ENCODE measurements around the gene DDC. TPM values are rescaled to one million over a fixed set of nuclear protein-coding genes. Genes with fewer than 3 reads are reported as not detected.

The DDC gene
- total and polyA plus RNA-seq, 7 donors: 0.36 to 77.2 (median 49.9) TPM; not detected in 3

GRCh38 chr7:50413561-50413960 lies 151.6 kb downstream of the DDC start:
- no peak overlapping the region for H3K4me3 ChIP-seq
- TF ChIP-seq POLR2A (IDR thresholded peaks at IDR 0.05) (no peak), EP300 (IDR thresholded peaks at IDR 0.05) (no peak), POLR2AphosphoS5 (IDR thresholded peaks at IDR 0.05) (no peak), CTCF (IDR thresholded peaks at IDR 0.05) (no peak)
- no peaks in the 10 kb centered on the region for H3K9me3 ChIP-seq
- no peaks in the 10 kb centered on the region for H3K27me3 ChIP-seq
- H3K4me1 ChIP-seq: no peaks in the 10 kb centered on the region
- no peak for DNase-seq
- 93% methylated on average over 7 of the region's 7 CpGs for WGBS, 2 donors
- intact Hi-C loops (cut with DNase I): no loop called here
- no peak overlapping the region for H3K27ac ChIP-seq
- no peaks in the 10 kb centered on the region for H3K36me3 ChIP-seq

DNA sequence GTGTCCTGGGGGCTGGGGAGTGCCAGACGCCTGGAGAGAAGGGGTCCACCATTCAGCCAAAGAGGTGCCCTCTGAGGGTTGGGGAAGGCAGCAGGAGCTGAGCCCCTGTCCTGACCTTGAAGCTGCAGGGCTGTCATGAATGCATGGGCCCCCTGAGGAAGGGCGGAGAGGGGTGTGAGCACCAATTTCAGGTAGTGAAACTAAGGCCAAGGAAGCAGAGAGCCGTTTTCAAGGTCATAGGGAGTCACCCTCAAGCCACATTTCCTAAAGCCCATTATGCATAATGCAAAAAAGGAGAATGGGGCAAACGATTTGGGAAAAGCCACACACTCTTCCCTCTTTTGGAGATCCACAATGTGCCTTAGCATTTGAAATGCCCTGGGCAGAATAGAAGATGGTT lies 152.2 kb downstream of the DDC start:
- 60 to 61% methylated on average over 4 of the region's 4 CpGs for WGBS, 2 donors
- Histone ChIP-seq H3K27ac (no peak overlapping the region), H3K9me3 (no peaks in the 10 kb centered on the region), H3K36me3 (no peaks in the 10 kb centered on the region), H3K4me3 (no peak overlapping the region), H3K4me1 (no peaks in the 10 kb centered on the region), H3K27me3 (no peaks in the 10 kb centered on the region)
- no peak for TF ChIP-seq EP300 (IDR thresholded peaks at IDR 0.05)
- TF ChIP-seq POLR2AphosphoS5 (IDR thresholded peaks at IDR 0.05): no peak
- TF ChIP-seq POLR2A (IDR thresholded peaks at IDR 0.05): no peak
- no peak for TF ChIP-seq CTCF (IDR thresholded peaks at IDR 0.05)
- intact Hi-C loops (cut with DNase I): no loop called here
- DNase-seq: no peak

- H3K4me3 ChIP-seq: no peak overlapping the region
- H3K9me3 ChIP-seq: no peaks in the 10 kb centered on the region
- no peaks in the 10 kb centered on the region for H3K4me1 ChIP-seq
- no peak for TF ChIP-seq EP300 (IDR thresholded peaks at IDR 0.05)
- TF ChIP-seq CTCF (IDR thresholded peaks at IDR 0.05): no peak
- no peak for TF ChIP-seq POLR2A (IDR thresholded peaks at IDR 0.05)
- TF ChIP-seq POLR2AphosphoS5 (IDR thresholded peaks at IDR 0.05): no peak
- intact Hi-C loops (cut with DNase I): no loop called here
- no peaks in the 10 kb centered on the region for H3K36me3 ChIP-seq
- WGBS, 2 donors: 58 to 80% methylated on average over 6 of the region's 6 CpGs
- no peak overlapping the region for H3K27ac ChIP-seq
- no peaks in the 10 kb centered on the region for H3K27me3 ChIP-seq
- no peak for DNase-seq
Observed at GRCh38 chr7:50411332-50411731, 153.9 kb downstream of the DDC start.

GRCh38 chr7:50409856-50410745 lies 155.1 kb downstream of the DDC start:
- Histone ChIP-seq H3K4me3 (no peak overlapping the region), H3K27ac (no peak overlapping the region), H3K9me3 (no peaks in the 10 kb centered on the region), H3K27me3 (no peaks in the 10 kb centered on the region), H3K4me1 (no peaks in the 10 kb centered on the region), H3K36me3 (no peaks in the 10 kb centered on the region)
- TF ChIP-seq EP300 (IDR thresholded peaks at IDR 0.05) (no peak), CTCF (IDR thresholded peaks at IDR 0.05) (no peak), POLR2A (IDR thresholded peaks at IDR 0.05) (no peak), POLR2AphosphoS5 (IDR thresholded peaks at IDR 0.05) (no peak)
- intact Hi-C loops (cut with DNase I): no loop called here
- 61 to 82% methylated on average over 17 of the region's 17 CpGs for WGBS, 2 donors
- DNase-seq: no peak

Small RNA genes within 50 kb of the gene (small RNA-seq; reads per million reads assigned to genes)
- gene RNU6-1091P: 0 reads per million in 3 donors

Other genes with a start within 250 kb of the DDC start
- 1 to 10 TPM; 6.9 to 8.6 (median 7.2) TPM for gene FIGNL1, start 115.1 kb downstream of the DDC start, total RNA-seq
- gene FIGNL1, start 115.1 kb downstream of the DDC start, polyA plus RNA-seq: 1 to 10 TPM in 2 of 3 donors, under 1 TPM in 1; 0.60 to 6.4 (median 6.0) TPM
- 10 to 100 TPM; 49.2 to 83.6 (median 60.8) TPM for gene GRB10, start 217.5 kb upstream of the DDC start, total RNA-seq
- gene GRB10, start 217.5 kb upstream of the DDC start, polyA plus RNA-seq: 10 to 100 TPM in 1 of 3 donors, 1 to 10 TPM in 2; 2.1 to 10.1 (median 3.6) TPM

Data from sigmoid colon (tissue), 7 donors.